RWPE2 (cell line): ENCODE results near the gene SPDYE1.
"Not testable (repeated sequence)": the region's sequence is repeated elsewhere in the genome, so short reads cannot be mapped to it uniquely, and the experiment has no call there.

Source experiments
- ATAC-seq: fragments of 200-7000 bp; cut with Tn5 transposase; 3 replicates; pipeline ENCODE4 v1.9.1; 2021; ENCODE audit warnings: low read depth
- DNase-seq: peaks from one replicate; pipeline ENCODE4 v3.0.0-alpha.2; 2020; ENCODE audit warnings: low spot score
- H3K27ac ChIP-seq: fragments of 450-650 bp; 2 replicates; pipeline ENCODE4 v1.5.1; 2017; ENCODE audit warnings: mild to moderate bottlenecking; ENCODE audit not compliant: poor library complexity, severe bottlenecking
- H3K27me3 ChIP-seq: fragments of 250-450 bp; sonication (Bioruptor Pico); 2 replicates; pipeline ENCODE4 v1.5.1; 2021; ENCODE audit warnings: mild to moderate bottlenecking, moderate library complexity; ENCODE audit not compliant: insufficient read depth, poor library complexity, severe bottlenecking
- H3K36me3 ChIP-seq: fragments of 250-450 bp; sonication (Bioruptor Pico); 2 replicates; pipeline ENCODE4 v1.5.1; 2020; ENCODE audit warnings: low read depth, mild to moderate bottlenecking, moderate library complexity
- H3K4me1 ChIP-seq: fragments of 250-450 bp; sonication (Bioruptor Pico); 2 replicates; pipeline ENCODE4 v1.5.1; 2021; ENCODE audit warnings: mild to moderate bottlenecking, moderate library complexity; ENCODE audit not compliant: insufficient read depth, poor library complexity, severe bottlenecking
- H3K4me3 ChIP-seq: fragments of 250-450 bp; sonication (Bioruptor Pico); 2 replicates; pipeline ENCODE4 v1.5.1; 2021; ENCODE audit warnings: mild to moderate bottlenecking, moderate library complexity; ENCODE audit not compliant: severe bottlenecking
- H3K9me3 ChIP-seq: fragments of 250-450 bp; sonication (Bioruptor Pico); 2 replicates; pipeline ENCODE4 v1.5.1; 2021; ENCODE audit warnings: mild to moderate bottlenecking, moderate library complexity; ENCODE audit not compliant: severe bottlenecking
- CTCF ChIP-seq: fragments of 450-650 bp; IDR thresholded peaks from one replicate; pipeline ENCODE4 v1.5.1; 2017; ENCODE audit warnings: mild to moderate bottlenecking, moderate library complexity; ENCODE audit not compliant: poor library complexity, severe bottlenecking

Gene SPDYE1

GRCh38 chr7:43960933-43961332 lies 36.8 kb upstream of the SPDYE1 start:
- H3K9me3 ChIP-seq = no peaks in the 10 kb centered on the region

GRCh38 chr7:43966392-43966791 lies 31.3 kb upstream of the SPDYE1 start:
- not testable (repeated sequence) for ATAC-seq

More at GRCh38 chr7:43960933-43961332, 36.8 kb upstream of the SPDYE1 start:
- TF ChIP-seq CTCF = no peak
- ATAC-seq (no peak), DNase-seq (no peak)
- H3K36me3 ChIP-seq = no peaks in the 10 kb centered on the region
- H3K27ac ChIP-seq = no peak overlapping the region
- no peak overlapping the region for H3K4me3 ChIP-seq
- no peaks in the 10 kb centered on the region for H3K27me3 ChIP-seq
- no peaks in the 10 kb centered on the region for H3K4me1 ChIP-seq

GRCh38 chr7:43968172-43969040 lies 29.3 kb upstream of the SPDYE1 start:
- ATAC-seq = peak; percentile 86
- not testable (repeated sequence) for H3K27ac ChIP-seq, H3K4me1 ChIP-seq, H3K27me3 ChIP-seq, DNase-seq, H3K36me3 ChIP-seq, H3K9me3 ChIP-seq, H3K4me3 ChIP-seq

More at GRCh38 chr7:43966392-43966791, 31.3 kb upstream of the SPDYE1 start:
- H3K4me1 ChIP-seq, H3K27ac ChIP-seq, H3K36me3 ChIP-seq, H3K4me3 ChIP-seq, DNase-seq, H3K9me3 ChIP-seq, H3K27me3 ChIP-seq: not testable (repeated sequence)

GRCh38 chr7:43969586-43969985 lies 28.1 kb upstream of the SPDYE1 start:
- H3K4me1 ChIP-seq, DNase-seq, H3K27me3 ChIP-seq, H3K4me3 ChIP-seq, H3K36me3 ChIP-seq, H3K27ac ChIP-seq, H3K9me3 ChIP-seq, ATAC-seq: not testable (repeated sequence)

GRCh38 chr7:43970698-43971097 lies 27.0 kb upstream of the SPDYE1 start:
- not testable (repeated sequence) for H3K9me3 ChIP-seq, DNase-seq, ATAC-seq

GRCh38 chr7:43974033-43974573 lies 23.6 kb upstream of the SPDYE1 start:
- not testable (repeated sequence) for H3K4me1 ChIP-seq, H3K4me3 ChIP-seq, DNase-seq, H3K36me3 ChIP-seq, H3K27ac ChIP-seq, H3K27me3 ChIP-seq, H3K9me3 ChIP-seq, ATAC-seq

More at GRCh38 chr7:43970698-43971097, 27.0 kb upstream of the SPDYE1 start:
- H3K36me3 ChIP-seq, H3K4me1 ChIP-seq, H3K27ac ChIP-seq, H3K4me3 ChIP-seq, H3K27me3 ChIP-seq: not testable (repeated sequence)

- not testable (repeated sequence) for H3K27ac ChIP-seq, H3K27me3 ChIP-seq, DNase-seq, H3K4me1 ChIP-seq, H3K4me3 ChIP-seq, H3K36me3 ChIP-seq, ATAC-seq, H3K9me3 ChIP-seq
Measured at GRCh38 chr7:43974725-43975482, 22.8 kb upstream of the SPDYE1 start.
